ENCODE data around the gene EPN3. TPM values are rescaled to one million over a fixed set of nuclear protein-coding genes. Genes with fewer than 3 reads are reported as not detected.

The EPN3 gene
- total RNA-seq, 4 donors from 2014 or later = 7.3 TPM; not detected in 3

GRCh38 chr17:50586421-50587247, 54.1 kb downstream of the EPN3 start:
- 93 to 95% methylated on average over 5 of the region's 9 CpGs for WGBS, 2 donors (ENCODE audit: low coverage in 1 of 2)
- no peak for ATAC-seq

DNA sequence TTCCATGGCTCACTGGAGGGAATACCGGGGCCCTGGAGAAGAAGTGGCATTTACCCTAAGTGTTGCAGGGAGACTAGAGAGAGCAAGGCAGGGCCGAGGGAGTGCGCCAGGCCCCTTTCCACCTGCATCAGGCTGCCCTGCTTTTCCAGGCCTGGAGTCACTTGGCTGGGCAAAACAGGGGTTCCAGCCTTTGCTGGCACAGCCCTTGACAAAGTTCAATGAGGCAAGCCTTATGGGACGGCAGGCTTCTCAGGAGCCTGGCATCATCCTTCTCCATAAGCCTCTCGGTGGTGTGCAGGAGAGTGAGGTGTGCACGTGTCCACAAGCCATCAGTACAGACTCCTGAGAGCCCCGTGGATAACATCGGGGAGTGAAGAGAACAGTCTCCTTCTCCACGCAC, 55.0 kb downstream of the EPN3 start:
- 75 to 76% methylated on average over 4 to 7 of the region's 9 CpGs for WGBS, 2 donors (ENCODE audit: low coverage in 1 of 2)
- Histone ChIP-seq H3K9me3 (no peaks in the 10 kb centered on the region), H3K4me1 (peaks cover 3 to 22% (median 18%) of the 10 kb centered on the region in 3 donors), H3K4me3 (no peak overlapping the region), H3K27ac (no peak overlapping the region), H3K27me3 (no peaks in the 10 kb centered on the region), H3K36me3 (no peaks in the 10 kb centered on the region)
- TF ChIP-seq POLR2A (IDR thresholded peaks at IDR 0.05) (no peak), EP300 (IDR thresholded peaks at IDR 0.05) (no peak), POLR2AphosphoS5 (IDR thresholded peaks at IDR 0.05) (no peak)
- TF ChIP-seq, protein P1, sequence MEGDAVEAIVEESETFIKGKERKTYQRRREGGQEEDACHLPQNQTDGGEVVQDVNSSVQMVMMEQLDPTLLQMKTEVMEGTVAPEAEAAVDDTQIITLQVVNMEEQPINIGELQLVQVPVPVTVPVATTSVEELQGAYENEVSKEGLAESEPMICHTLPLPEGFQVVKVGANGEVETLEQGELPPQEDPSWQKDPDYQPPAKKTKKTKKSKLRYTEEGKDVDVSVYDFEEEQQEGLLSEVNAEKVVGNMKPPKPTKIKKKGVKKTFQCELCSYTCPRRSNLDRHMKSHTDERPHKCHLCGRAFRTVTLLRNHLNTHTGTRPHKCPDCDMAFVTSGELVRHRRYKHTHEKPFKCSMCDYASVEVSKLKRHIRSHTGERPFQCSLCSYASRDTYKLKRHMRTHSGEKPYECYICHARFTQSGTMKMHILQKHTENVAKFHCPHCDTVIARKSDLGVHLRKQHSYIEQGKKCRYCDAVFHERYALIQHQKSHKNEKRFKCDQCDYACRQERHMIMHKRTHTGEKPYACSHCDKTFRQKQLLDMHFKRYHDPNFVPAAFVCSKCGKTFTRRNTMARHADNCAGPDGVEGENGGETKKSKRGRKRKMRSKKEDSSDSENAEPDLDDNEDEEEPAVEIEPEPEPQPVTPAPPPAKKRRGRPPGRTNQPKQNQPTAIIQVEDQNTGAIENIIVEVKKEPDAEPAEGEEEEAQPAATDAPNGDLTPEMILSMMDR (IDR thresholded peaks at IDR 0.05) = no peak
- ATAC-seq = no peak

More at GRCh38 chr17:50586421-50587247, 54.1 kb downstream of the EPN3 start:
- Histone ChIP-seq H3K27ac (no peak overlapping the region), H3K36me3 (no peaks in the 10 kb centered on the region), H3K4me3 (no peak overlapping the region), H3K4me1 (peaks cover 3 to 22% (median 18%) of the 10 kb centered on the region in 3 donors), H3K9me3 (no peaks in the 10 kb centered on the region), H3K27me3 (no peaks in the 10 kb centered on the region)
- TF ChIP-seq, protein P1 (IDR thresholded peaks at IDR 0.05) = no peak
- no peak for TF ChIP-seq EP300 (IDR thresholded peaks at IDR 0.05)

- ATAC-seq = no peak
- H3K27ac ChIP-seq = no peak overlapping the region
- WGBS, 2 donors (ENCODE audit: low coverage in 1 of 2) = 0 to 23% methylated on average over 4 of the region's 18 CpGs
- no peaks in the 10 kb centered on the region for H3K27me3 ChIP-seq
- H3K36me3 ChIP-seq = no peaks in the 10 kb centered on the region
- H3K4me3 ChIP-seq = no peak overlapping the region
- no peak for TF ChIP-seq EP300 (IDR thresholded peaks at IDR 0.05)
- no peak for TF ChIP-seq POLR2AphosphoS5 (IDR thresholded peaks at IDR 0.05)
- TF ChIP-seq, protein P1 (IDR thresholded peaks at IDR 0.05) = no peak
- TF ChIP-seq POLR2A (IDR thresholded peaks at IDR 0.05) = no peak
- H3K4me1 ChIP-seq = peaks cover 3 to 22% (median 18%) of the 10 kb centered on the region in 3 donors
- H3K9me3 ChIP-seq = no peaks in the 10 kb centered on the region
Observed at GRCh38 chr17:50588391-50589049, 56.0 kb downstream of the EPN3 start.

- ATAC-seq = no peak
- no peaks in the 10 kb centered on the region for H3K27me3 ChIP-seq
- H3K36me3 ChIP-seq = no peaks in the 10 kb centered on the region
- H3K27ac ChIP-seq = no peak overlapping the region
- H3K4me3 ChIP-seq = no peak overlapping the region
- TF ChIP-seq POLR2A (IDR thresholded peaks at IDR 0.05) (no peak), POLR2AphosphoS5 (IDR thresholded peaks at IDR 0.05) (no peak)
- peaks cover 3 to 22% (median 18%) of the 10 kb centered on the region in 3 donors for H3K4me1 ChIP-seq
- 46 to 55% methylated on average over 6 to 8 of the region's 10 CpGs for WGBS, 2 donors (ENCODE audit: low coverage in 1 of 2)
- H3K9me3 ChIP-seq = no peaks in the 10 kb centered on the region
Observed at GRCh38 chr17:50589095-50589705, 56.7 kb downstream of the EPN3 start.

GRCh38 chr17:50590946-50591737, 58.6 kb downstream of the EPN3 start:
- Histone ChIP-seq H3K36me3 (no peaks in the 10 kb centered on the region), H3K27ac (no peak overlapping the region), H3K4me1 (peaks cover 3 to 22% (median 18%) of the 10 kb centered on the region in 3 donors), H3K4me3 (no peak overlapping the region), H3K27me3 (no peaks in the 10 kb centered on the region), H3K9me3 (no peaks in the 10 kb centered on the region)
- ATAC-seq = no peak
- TF ChIP-seq POLR2AphosphoS5 (IDR thresholded peaks at IDR 0.05) = no peak
- TF ChIP-seq, protein P1 (IDR thresholded peaks at IDR 0.05) = no peak
- TF ChIP-seq POLR2A (IDR thresholded peaks at IDR 0.05) = no peak
- TF ChIP-seq EP300 (IDR thresholded peaks at IDR 0.05) = no peak
- WGBS, 2 donors (ENCODE audit: low coverage in 1 of 2) = 90 to 92% methylated on average over 2 to 4 of the region's 24 CpGs
